Measurements from ENCODE around the gene ASPSCR1.

ASPSCR1 gene

GRCh38 chr17:81984773-81985410 lies 7.5 kb downstream of the ASPSCR1 start:
- TF ChIP-seq ZFP30 (CRISPR knock-in tag; IDR thresholded peaks at IDR 0.05) (no peak), TCF4 (CRISPR knock-in tag; IDR thresholded peaks at IDR 0.05; ENCODE audit: borderline replicate concordance) (no peak), GLIS3 (CRISPR knock-in tag; IDR thresholded peaks at IDR 0.05) (no peak), ZNF8 (CRISPR knock-in tag; IDR thresholded peaks at IDR 0.05) (no peak), ISL1 (CRISPR knock-in tag; IDR thresholded peaks at IDR 0.05) (no peak), CREB5 (CRISPR knock-in tag; IDR thresholded peaks at IDR 0.05; ENCODE audit: low read depth) (no peak), SNAI2 (CRISPR knock-in tag; IDR thresholded peaks at IDR 0.05) (no peak), ZC3H10 (CRISPR knock-in tag; IDR thresholded peaks at IDR 0.05) (no peak), RARB (CRISPR knock-in tag; IDR thresholded peaks at IDR 0.05) (no peak)
- no peak for ATAC-seq

GRCh38 chr17:81986606-81987005 lies 9.2 kb downstream of the ASPSCR1 start:
- no peak for ATAC-seq

More at GRCh38 chr17:81986606-81987005, 9.2 kb downstream of the ASPSCR1 start:
- TF ChIP-seq ZFP3 (CRISPR knock-in tag; IDR thresholded peaks at IDR 0.05) (no peak), ZC3H10 (CRISPR knock-in tag; IDR thresholded peaks at IDR 0.05) (no peak), PATZ1 (CRISPR knock-in tag; IDR thresholded peaks at IDR 0.05; ENCODE audit: borderline replicate concordance) (no peak), TOX (CRISPR knock-in tag; IDR thresholded peaks at IDR 0.05; ENCODE audit: borderline replicate concordance) (no peak), ZNF8 (CRISPR knock-in tag; IDR thresholded peaks at IDR 0.05) (no peak), CSRNP3 (CRISPR knock-in tag; IDR thresholded peaks at IDR 0.05) (no peak), POU6F1 (CRISPR knock-in tag; IDR thresholded peaks at IDR 0.05; ENCODE audit: borderline replicate concordance, low read depth) (no peak), ZNF565 (CRISPR knock-in tag; conservative IDR thresholded peaks at IDR 0.05; ENCODE audit: low read depth) (no peak), RARB (CRISPR knock-in tag; IDR thresholded peaks at IDR 0.05) (no peak), ESRRG (CRISPR knock-in tag; IDR thresholded peaks at IDR 0.05) (no peak), ARNTL (CRISPR knock-in tag; IDR thresholded peaks at IDR 0.05; ENCODE audit: borderline replicate concordance, low read depth) (no peak), BACH2 (CRISPR knock-in tag; IDR thresholded peaks at IDR 0.05; ENCODE audit: borderline replicate concordance) (no peak), CREB5 (CRISPR knock-in tag; IDR thresholded peaks at IDR 0.05; ENCODE audit: low read depth) (no peak), ZFP30 (CRISPR knock-in tag; IDR thresholded peaks at IDR 0.05) (no peak), PPARA (CRISPR knock-in tag; IDR thresholded peaks at IDR 0.05; ENCODE audit: borderline replicate concordance) (no peak), SNAI2 (CRISPR knock-in tag; IDR thresholded peaks at IDR 0.05) (no peak), ISL1 (CRISPR knock-in tag; IDR thresholded peaks at IDR 0.05) (no peak), TCF4 (CRISPR knock-in tag; IDR thresholded peaks at IDR 0.05; ENCODE audit: borderline replicate concordance) (no peak), GLIS3 (CRISPR knock-in tag; IDR thresholded peaks at IDR 0.05) (no peak), OSR1 (CRISPR knock-in tag; IDR thresholded peaks at IDR 0.05) (no peak)
